ENCODE measurements around the gene SZRD1.

SZRD1 gene

DNA sequence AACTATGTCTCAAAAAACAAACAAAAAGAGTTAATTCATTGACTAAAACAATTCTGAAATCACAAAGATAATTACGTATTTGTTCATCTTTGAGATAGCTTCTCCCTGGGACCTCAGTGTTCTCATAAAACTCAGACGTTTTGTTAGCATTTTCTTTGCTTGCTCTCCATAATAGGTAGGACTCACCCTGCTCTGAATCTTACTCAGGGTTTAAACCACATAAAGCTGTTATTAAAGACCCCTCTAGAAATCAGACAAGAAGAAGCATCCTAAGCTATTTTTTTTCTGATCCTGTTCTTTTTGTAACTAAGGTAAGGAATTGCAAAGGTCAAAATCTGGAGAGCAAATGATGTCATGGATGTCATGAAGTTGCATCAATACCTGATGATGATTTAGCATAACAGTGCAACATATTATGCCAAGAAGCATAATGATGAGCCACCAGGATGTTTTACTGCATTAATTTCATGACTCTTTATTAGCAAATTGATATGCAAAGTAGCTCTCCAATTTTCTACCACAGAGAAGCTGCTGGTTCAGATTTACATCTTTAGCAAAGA, 17.1 kb upstream of the SZRD1 start:
- TF ChIP-seq, protein P1, sequence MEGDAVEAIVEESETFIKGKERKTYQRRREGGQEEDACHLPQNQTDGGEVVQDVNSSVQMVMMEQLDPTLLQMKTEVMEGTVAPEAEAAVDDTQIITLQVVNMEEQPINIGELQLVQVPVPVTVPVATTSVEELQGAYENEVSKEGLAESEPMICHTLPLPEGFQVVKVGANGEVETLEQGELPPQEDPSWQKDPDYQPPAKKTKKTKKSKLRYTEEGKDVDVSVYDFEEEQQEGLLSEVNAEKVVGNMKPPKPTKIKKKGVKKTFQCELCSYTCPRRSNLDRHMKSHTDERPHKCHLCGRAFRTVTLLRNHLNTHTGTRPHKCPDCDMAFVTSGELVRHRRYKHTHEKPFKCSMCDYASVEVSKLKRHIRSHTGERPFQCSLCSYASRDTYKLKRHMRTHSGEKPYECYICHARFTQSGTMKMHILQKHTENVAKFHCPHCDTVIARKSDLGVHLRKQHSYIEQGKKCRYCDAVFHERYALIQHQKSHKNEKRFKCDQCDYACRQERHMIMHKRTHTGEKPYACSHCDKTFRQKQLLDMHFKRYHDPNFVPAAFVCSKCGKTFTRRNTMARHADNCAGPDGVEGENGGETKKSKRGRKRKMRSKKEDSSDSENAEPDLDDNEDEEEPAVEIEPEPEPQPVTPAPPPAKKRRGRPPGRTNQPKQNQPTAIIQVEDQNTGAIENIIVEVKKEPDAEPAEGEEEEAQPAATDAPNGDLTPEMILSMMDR (IDR thresholded peaks at IDR 0.05; ENCODE audit: insufficient read depth, low read length, missing control alignments) = no peak
- H3K4me3 ChIP-seq (ENCODE audit: low read depth, low read length) = no peak overlapping the region
- CTCF ChIA-PET = interaction anchor here (0.6 to 1.3 kb wide), 4 partner anchors 8 to 271 kb away, joined by 3 to 5 read pairs (median 4); no protein-coding TSS in a partner anchor
- POLR2A ChIA-PET = no interaction called here
- no peak for DNase-seq (ENCODE audit: low read depth, low spot score)

DNA sequence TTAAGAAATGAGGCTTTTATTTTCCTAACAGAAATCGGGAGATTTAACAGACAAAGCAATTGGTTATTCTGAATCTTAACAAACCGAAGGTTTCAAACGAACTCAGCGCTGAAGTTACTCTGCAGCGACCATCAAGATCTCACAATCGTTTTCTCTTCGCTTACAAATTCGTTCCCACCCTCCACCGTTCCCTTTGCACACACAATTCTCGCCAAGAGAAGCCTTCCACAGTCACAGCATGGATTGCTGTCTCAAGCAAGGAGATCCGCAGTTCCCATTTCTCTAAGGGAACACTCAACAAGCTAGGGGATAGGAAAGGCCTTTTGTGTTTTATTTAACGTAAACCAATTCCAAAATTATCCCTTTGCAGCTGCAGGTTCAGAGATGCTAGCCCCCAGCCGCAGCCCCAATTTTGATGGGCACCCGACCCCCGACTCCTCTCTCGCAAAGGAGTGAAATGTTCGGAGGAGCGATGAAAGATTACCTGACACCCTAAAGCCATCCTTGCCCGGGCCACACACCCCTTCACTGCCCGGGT, 15.5 kb upstream of the SZRD1 start:
- H3K4me3 ChIP-seq (ENCODE audit: low read depth, low read length) = peak overlapping the region; percentile 80
- no peak for DNase-seq (ENCODE audit: low read depth, low spot score)
- POLR2A ChIA-PET = interaction anchor here (0.9 to 1.2 kb wide), 3 partner anchors 10 to 17 kb away, joined by 4 to 6 read pairs (median 5); no protein-coding TSS in a partner anchor
- TF ChIP-seq, protein P1 (IDR thresholded peaks at IDR 0.05; ENCODE audit: insufficient read depth, low read length, missing control alignments) = no peak
- CTCF ChIA-PET = interaction anchor here (0.5 to 5.6 kb wide), 19 partner anchors 8 to 269 kb away, joined by 3 to 119 read pairs (median 4); partner anchors contain the start of gene NECAP2

DNA sequence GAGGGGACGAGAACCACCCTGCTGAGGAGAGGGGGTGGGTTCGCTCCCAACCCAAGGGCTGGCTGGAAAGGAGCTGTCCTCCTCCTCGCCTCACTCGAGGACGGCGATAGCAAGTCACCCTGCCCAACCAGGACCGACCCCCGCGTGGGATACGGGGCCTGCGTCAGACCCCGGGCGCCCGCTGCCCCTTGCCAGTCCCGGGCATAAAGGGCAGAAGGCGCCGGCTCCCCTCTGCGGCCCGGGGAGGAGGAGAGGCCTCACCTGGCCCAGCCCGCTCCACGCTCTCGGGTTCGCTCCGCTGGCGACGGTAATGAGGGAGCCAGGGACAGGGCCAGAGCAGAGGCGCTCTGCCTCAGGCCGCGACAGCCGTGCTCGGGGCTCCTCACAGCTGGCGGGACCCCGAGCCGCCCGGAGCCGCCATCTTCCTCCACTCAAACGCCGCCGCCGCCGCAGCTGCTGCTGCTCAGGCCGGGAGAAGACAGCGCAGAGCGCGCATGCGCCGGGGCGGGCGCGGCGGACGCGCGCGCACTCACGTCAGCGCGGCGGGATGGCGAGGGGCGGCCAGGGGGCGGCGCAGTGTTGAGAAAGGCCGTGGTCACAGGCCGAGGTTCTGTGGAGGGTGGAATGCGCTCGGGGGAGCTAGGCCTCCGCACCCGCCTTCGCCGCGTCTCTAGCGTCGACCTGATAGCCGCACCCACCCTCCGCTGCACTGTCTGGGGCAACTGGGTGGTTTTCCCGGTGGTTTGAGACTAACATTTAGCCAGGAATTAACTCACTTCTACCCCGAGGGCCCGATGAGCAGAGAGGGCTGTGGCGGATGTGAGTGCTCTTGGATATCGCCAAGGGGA, 14.8 kb upstream of the SZRD1 start, which contains the start of gene FBXO42:
TSS of gene FBXO42 (minus strand) at position 487 of the 848 bp plus-strand sequence. CDS start 37,062 bp downstream, outside the sequence.
- ChIA-PET CTCF (interaction anchor here (0.5 to 5.6 kb wide), 24 partner anchors 9 to 279 kb away, joined by 3 to 119 read pairs (median 4); partner anchors contain the start of gene NECAP2), POLR2A (interaction anchor here (0.9 to 1.2 kb wide), 3 partner anchors 9 to 16 kb away, joined by 4 to 6 read pairs (median 5); no protein-coding TSS in a partner anchor)
- TF ChIP-seq, protein P1 (IDR thresholded peaks at IDR 0.05; ENCODE audit: insufficient read depth, low read length, missing control alignments) = peak; percentile 74
- peak within 1 kb of the TSS; percentile 80 for H3K4me3 ChIP-seq (ENCODE audit: low read depth, low read length)
- DNase-seq (ENCODE audit: low read depth, low spot score) = no peak

DNA sequence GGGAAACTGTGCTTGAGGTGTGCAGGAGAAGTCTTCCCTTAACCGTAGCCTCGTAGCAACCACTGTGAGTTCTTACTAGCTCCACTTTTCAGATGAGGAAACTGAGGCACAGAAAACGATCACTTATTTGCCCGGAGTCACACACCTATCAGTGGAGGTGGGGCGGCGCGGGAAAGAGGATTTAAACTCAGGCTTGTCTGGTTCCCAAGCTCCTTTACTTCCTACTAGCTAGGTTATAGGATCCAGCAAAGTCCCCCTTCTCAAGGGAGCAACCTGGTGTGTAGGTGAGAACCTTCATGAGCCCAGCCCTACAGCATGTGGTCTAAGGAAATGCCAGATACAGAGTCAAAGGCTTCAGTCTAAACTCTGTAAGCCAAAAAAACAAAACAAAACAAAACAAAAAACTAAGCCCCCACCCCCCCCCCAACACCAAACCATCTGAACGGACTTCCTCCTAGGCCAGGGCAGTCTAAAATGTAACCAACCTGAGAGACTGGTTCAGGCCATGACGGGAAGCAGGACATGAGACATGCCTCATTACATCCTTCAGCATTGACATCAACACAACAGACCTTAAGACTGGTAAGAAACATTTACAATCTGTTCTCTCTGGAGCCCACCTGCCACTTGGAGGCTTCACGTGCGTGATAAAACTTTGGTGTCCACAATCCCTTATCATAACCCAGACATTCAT, 14.1 kb upstream of the SZRD1 start:
- DNase-seq (ENCODE audit: low read depth, low spot score) = no peak
- ChIA-PET CTCF (interaction anchor here (0.6 to 5.6 kb wide), 20 partner anchors 9 to 280 kb away, joined by 3 to 119 read pairs (median 4); partner anchors contain the start of gene NECAP2), POLR2A (interaction anchor here (0.9 to 1.2 kb wide), 3 partner anchors 9 to 15 kb away, joined by 4 to 6 read pairs (median 5); no protein-coding TSS in a partner anchor)

DNA sequence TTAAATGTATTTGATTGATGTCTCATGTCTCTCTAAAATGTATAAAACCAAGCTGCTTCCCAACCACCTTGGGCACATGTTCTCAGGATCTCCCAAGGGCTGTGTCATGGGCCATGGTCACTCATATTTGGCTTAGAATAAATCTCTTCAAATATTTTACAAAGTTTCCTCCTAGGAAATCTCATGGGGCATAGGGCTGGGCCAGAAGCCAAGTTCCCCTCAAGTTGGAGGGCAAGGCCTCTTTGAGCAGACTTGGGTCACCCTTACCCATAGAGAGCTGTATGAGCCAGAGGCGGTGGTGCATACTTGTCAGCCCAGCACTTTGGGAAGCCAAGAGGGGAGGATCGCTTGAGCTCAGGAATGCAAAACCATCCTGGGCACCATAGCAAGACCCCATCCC, 12.4 kb upstream of the SZRD1 start:
- H3K4me3 ChIP-seq (ENCODE audit: low read depth, low read length) = no peak overlapping the region
- no peak for DNase-seq (ENCODE audit: low read depth, low spot score)
- POLR2A ChIA-PET = no interaction called here
- TF ChIP-seq, protein P1 (IDR thresholded peaks at IDR 0.05; ENCODE audit: insufficient read depth, low read length, missing control alignments) = no peak
- CTCF ChIA-PET = interaction anchor here (0.9 to 5.6 kb wide), 6 partner anchors 9 to 276 kb away, joined by 3 to 119 read pairs (median 4); partner anchors contain the start of gene NECAP2

More for the DNA sequence above, 14.1 kb upstream of the SZRD1 start:
- H3K4me3 ChIP-seq (ENCODE audit: low read depth, low read length) = peak overlapping the region; percentile 57
- TF ChIP-seq, protein P1 (IDR thresholded peaks at IDR 0.05; ENCODE audit: insufficient read depth, low read length, missing control alignments) = no peak
